ENCODE data around the gene ACTL7B. TPM values are rescaled to one million over a fixed set of nuclear protein-coding genes. Genes with fewer than 3 reads are reported as not detected.

The ACTL7B gene
- total and polyA plus RNA-seq, 10 of the 15 experiments (the other 5 are each of a cell fraction or from before 2014, with no cell fraction given): not detected

- ChIA-PET SMC1A (ENCODE audit: uncharacterized antibody, unreplicated experiment) (interaction anchor here (0.6 kb wide), 1 partner anchor 66 kb away, joined by 3 read pairs; no protein-coding TSS in a partner anchor), CTCF (no interaction called here), POLR2A (no interaction called here), RAD21 (ENCODE audit: unreplicated experiment) (interaction anchor here (1.2 kb wide), 1 partner anchor 100 kb away, joined by 5 read pairs; no protein-coding TSS in a partner anchor)
- BruUV-seq (replicated peaks): no TSS peak
- Histone ChIP-seq H3K79me2 (ENCODE audit: control insufficient read depth, insufficient read depth, low read length) (no peaks in the 10 kb centered on the region), H3K4me3 (no peak overlapping the region), H3K27ac (ENCODE audit: control insufficient read depth, insufficient read depth) (no peak overlapping the region), H3K36me3 (ENCODE audit: control insufficient read depth in 2 of 2, insufficient read depth in 2 of 2, low read length in 1 of 2) (no peaks in the 10 kb centered on the region), H3K9me3 (replicated peaks; ENCODE audit: control insufficient read depth, insufficient read depth, low read length) (no peaks in the 10 kb centered on the region), H4K20me1 (ENCODE audit: control insufficient read depth, insufficient read depth) (no peaks in the 10 kb centered on the region), H2AFZ (ENCODE audit: control insufficient read depth, low read depth, low read length) (no peak overlapping the region), H3K9ac (ENCODE audit: control insufficient read depth, insufficient read depth, low read length) (no peak overlapping the region), H3K4me1 (ENCODE audit: control insufficient read depth, insufficient read depth, low read length) (no peaks in the 10 kb centered on the region), H3K4me2 (ENCODE audit: control insufficient read depth, insufficient read depth) (no peak overlapping the region), H3K27me3 (replicated peaks in 1 of 2; ENCODE audit: control insufficient read depth in 2 of 2, insufficient read depth in 2 of 2, low read length in 1 of 2) (peaks cover 0 to 2% of the 10 kb centered on the region in 2 experiments; a peak in 2 of 4 replicates)
- in situ Hi-C loops (cut with MboI): no loop called here
- no peak for FAIRE-seq
- no peak for DNase-seq (ENCODE audit: low read depth, low spot score)
- ATAC-seq: no peak; the same call in 2 of the 3 replicates
- TF ChIP-seq MLLT1 (IDR thresholded peaks at IDR 0.05) (no peak), MEF2A (IDR thresholded peaks at IDR 0.05; ENCODE audit: insufficient read depth, low read depth, low read length) (no peak), MYC (IDR thresholded peaks at IDR 0.05; ENCODE audit: insufficient read depth, insufficient read length, insufficient replicate concordance, low read length, severe bottlenecking) (no peak), CTCF (IDR thresholded peaks at IDR 0.05 in 2 of 3, conservative IDR thresholded peaks at IDR 0.05 in 1 of 3; ENCODE audit: control insufficient read depth in 2 of 3, extremely low read depth in 1 of 3, insufficient read depth in 1 of 3, low read depth in 3 of 3, low read length in 3 of 3) (0 out of 6 replicates have a peak, but pooled peaks of 1 of the 3 experiments have one; percentile 8), RCOR1 (conservative IDR thresholded peaks at IDR 0.05; ENCODE audit: low read depth, low read length) (no peak)
- 37% methylated on average over 3 of the region's 3 CpGs for WGBS (ENCODE audit: insufficient coverage, insufficient replicate concordance, low lambda C conversion rate, missing lambda C conversion rate)
- intact Hi-C loops (cut with micrococcal nuclease; ENCODE audit: unreplicated experiment): loop anchor here (5.0 kb wide), 2 partner anchors 98 to 613 kb away; no protein-coding TSS in a partner anchor
These were observed 1.7 kb downstream of the ACTL7B start for GRCh38 chr9:108854094-108854493.
